ENCODE data around the gene LTBR.

- TF ChIP-seq CTCF (IDR thresholded peaks at IDR 0.05; ENCODE audit: poor library complexity) = peak; percentile 55
- TF ChIP-seq EZH2 (IDR thresholded peaks at IDR 0.05; ENCODE audit: borderline replicate concordance) = no peak
Observed at GRCh38 chr12:6335451-6336078, 48.4 kb upstream of the LTBR start.
